Mucosa of descending colon (tissue), 3 donors: ENCODE data around the gene MED14. TPM values are rescaled to one million over a fixed set of nuclear protein-coding genes. Genes with fewer than 3 reads are reported as not detected.

Experiments used
- ATAC-seq: fragments of 200-7000 bp; cut with Tn5 transposase; one replicate; pipeline ENCODE4 v1.9.1; 2020; ENCODE audit warnings: mild to moderate bottlenecking, moderate library complexity
- DNase-seq, 3 donors: peaks; one replicate each; pipeline ENCODE4 v3.0.0-alpha.2; 2020
- H3K36me3 ChIP-seq: fragments of 200-600 bp; one replicate; pipeline ENCODE4 v1.8.0; 2021; ENCODE audit warnings: low read depth, mild to moderate bottlenecking
- H3K4me1 ChIP-seq: fragments of 200-600 bp; one replicate; pipeline ENCODE4 v1.8.0; 2021; ENCODE audit warnings: low read depth, mild to moderate bottlenecking
- H3K4me3 ChIP-seq: fragments of 200-600 bp; one replicate; pipeline ENCODE4 v1.8.0; 2021; ENCODE audit warnings: mild to moderate bottlenecking
- H3K9me3 ChIP-seq: fragments of 200-600 bp; one replicate; pipeline ENCODE4 v1.8.0; 2021; ENCODE audit warnings: mild to moderate bottlenecking
- intact Hi-C, 2 donors: fragments of 100-400 bp; cut with DNase I in 1 of 2; cut with micrococcal nuclease in 1 of 2; formaldehyde crosslinking; loops; one replicate each; pipeline versions ENCODE4 v1.11.0 to v1.11.1; 2022; cut with DNase I, micrococcal nuclease
- total RNA-seq, 3 donors: library from RNA; stranded (reverse); fragmentation: NEBNext Ultra II Directional in 2 of 3; extraction: Animal tissue kit (Norgen Biotek cat#: 25700) in 2 of 3; gene quantifications; one replicate each; pipeline versions ENCODE4 v1.2.1 to v1.2.4, GENCODE V29; 2021 to 2023
- TF ChIP-seq, protein P1 (sequence below): fragments of 200-600 bp; IDR thresholded peaks from one replicate; pipeline ENCODE4 v1.8.0; 2022; ENCODE audit warnings: antibody characterized with exemption, mild to moderate bottlenecking
- donor health status: DM: no; HTN: no; CAD: no; lungs with moderate emphysema.
- donor health status: DM: no; HTN: no; CAD: no.
- donor health status: DM: no; HTN: yes; CAD: no.

The MED14 gene
- total RNA-seq, 3 donors from 2014 or later: 49.2 to 71.8 (median 57.1) TPM

- no peak for DNase-seq
- intact Hi-C loops: no loop called here
- TF ChIP-seq, protein P1, sequence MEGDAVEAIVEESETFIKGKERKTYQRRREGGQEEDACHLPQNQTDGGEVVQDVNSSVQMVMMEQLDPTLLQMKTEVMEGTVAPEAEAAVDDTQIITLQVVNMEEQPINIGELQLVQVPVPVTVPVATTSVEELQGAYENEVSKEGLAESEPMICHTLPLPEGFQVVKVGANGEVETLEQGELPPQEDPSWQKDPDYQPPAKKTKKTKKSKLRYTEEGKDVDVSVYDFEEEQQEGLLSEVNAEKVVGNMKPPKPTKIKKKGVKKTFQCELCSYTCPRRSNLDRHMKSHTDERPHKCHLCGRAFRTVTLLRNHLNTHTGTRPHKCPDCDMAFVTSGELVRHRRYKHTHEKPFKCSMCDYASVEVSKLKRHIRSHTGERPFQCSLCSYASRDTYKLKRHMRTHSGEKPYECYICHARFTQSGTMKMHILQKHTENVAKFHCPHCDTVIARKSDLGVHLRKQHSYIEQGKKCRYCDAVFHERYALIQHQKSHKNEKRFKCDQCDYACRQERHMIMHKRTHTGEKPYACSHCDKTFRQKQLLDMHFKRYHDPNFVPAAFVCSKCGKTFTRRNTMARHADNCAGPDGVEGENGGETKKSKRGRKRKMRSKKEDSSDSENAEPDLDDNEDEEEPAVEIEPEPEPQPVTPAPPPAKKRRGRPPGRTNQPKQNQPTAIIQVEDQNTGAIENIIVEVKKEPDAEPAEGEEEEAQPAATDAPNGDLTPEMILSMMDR: no peak
- H3K36me3 ChIP-seq: no peaks in the 10 kb centered on the region
- no peaks in the 10 kb centered on the region for H3K9me3 ChIP-seq
- no peaks in the 10 kb centered on the region for H3K4me1 ChIP-seq
- no peak for ATAC-seq
- H3K4me3 ChIP-seq: no peak overlapping the region
These were observed 64.2 kb downstream of the MED14 start for GRCh38 chrX:40671126-40671525.

DNA sequence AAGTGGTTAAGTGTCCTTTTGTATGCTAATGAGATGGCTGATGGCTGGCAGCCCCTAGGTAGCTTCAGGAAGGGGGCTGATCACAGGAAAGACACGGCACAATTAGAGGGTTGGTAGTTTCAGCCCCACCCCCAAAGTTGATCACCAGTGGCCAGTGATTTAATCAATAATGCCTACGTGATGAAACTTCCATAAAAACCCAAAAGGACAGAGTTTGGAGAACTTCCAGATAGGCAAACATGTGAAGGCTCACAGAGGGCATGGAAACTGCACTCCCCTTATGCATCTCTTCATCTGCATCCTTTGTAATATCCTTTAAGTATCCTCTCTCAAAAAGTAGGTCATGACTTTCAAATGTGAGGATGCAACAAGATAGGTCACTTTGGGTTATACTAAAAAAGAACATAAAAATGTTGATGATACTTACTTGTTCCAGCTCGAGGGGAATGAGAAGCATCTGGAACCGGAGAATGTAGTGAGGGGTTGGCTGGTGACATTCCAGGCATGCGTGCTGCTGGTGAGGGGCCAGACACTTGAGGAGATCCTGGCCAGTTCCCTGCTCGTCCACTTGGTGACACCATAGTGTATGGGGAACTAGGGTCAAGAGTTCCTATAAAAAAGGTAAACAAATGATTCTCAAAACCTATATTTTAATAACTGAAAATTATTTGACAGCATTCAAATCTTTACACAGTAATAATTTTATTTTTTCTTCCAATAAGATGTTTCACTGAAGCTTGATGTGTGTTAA, 71.3 kb downstream of the MED14 start:
- Histone ChIP-seq H3K9me3 (no peaks in the 10 kb centered on the region), H3K4me1 (no peaks in the 10 kb centered on the region), H3K36me3 (no peaks in the 10 kb centered on the region), H3K4me3 (no peak overlapping the region)
- TF ChIP-seq, protein P1: no peak
- DNase-seq (no peak), ATAC-seq (no peak)
- intact Hi-C loops: loop anchor here in 1 of 2 donors (10.0 kb wide), 1 partner anchor 451 kb away; no protein-coding TSS in a partner anchor

DNA sequence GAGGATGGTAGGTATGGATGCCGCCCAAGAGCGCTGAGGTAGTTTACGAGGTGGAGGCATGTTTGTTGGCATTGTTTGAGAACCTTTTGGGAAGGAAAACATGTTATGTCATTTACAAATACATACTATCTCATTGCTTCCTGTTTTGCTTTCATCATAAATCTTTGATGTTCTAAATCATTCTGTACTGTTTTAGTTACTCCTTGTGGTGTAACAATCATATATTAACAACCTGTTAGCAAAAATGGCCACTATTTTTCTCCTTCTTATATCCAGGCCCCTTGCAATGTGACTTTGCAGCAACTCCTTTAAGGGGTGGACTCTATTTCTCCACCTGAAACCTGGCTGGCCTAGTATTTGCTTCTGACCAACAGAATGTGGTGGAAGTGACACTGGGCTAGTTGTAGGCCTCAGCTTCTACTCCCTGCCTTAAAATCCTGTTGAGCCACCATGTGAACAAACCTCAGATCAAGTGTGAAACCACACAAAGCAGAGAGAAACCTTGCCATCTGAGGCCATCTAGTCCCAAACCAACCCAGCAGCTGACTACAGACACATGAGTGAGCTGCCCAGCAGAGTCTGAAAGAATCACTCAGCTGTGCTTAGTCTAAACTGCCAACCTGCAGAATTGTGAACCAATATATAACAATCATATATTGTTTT, 72.1 kb downstream of the MED14 start:
- intact Hi-C loops: loop anchor here in 1 of 2 donors (10.0 kb wide), 1 partner anchor 452 kb away; no protein-coding TSS in a partner anchor
- ATAC-seq (no peak), DNase-seq (no peak)
- H3K9me3 ChIP-seq: no peaks in the 10 kb centered on the region
- no peaks in the 10 kb centered on the region for H3K36me3 ChIP-seq
- no peaks in the 10 kb centered on the region for H3K4me1 ChIP-seq
- H3K4me3 ChIP-seq: no peak overlapping the region
- TF ChIP-seq, protein P1: no peak

DNA sequence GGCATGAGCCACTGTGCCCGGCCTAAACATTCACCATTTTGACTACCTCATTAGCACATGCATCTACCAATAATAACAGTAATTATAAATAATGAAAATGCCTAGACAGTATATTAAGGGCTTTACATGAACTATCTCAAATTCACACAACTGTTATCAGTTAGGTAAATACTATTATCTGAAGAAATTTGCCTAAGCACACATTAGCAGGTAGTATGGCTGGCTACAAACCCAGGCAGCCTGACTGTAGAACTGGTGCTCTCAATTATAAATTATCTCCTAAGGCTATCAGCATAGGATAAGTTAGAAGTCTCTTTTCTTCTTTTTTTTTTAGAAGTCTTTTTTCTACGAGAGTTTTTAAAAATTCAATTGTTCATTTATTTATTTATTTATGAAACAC, 73.9 kb downstream of the MED14 start:
- Histone ChIP-seq H3K4me1 (no peaks in the 10 kb centered on the region), H3K9me3 (no peaks in the 10 kb centered on the region), H3K4me3 (no peak overlapping the region), H3K36me3 (no peaks in the 10 kb centered on the region)
- TF ChIP-seq, protein P1: no peak
- intact Hi-C loops: loop anchor here in 1 of 2 donors (10.0 kb wide), 1 partner anchor 453 kb away; no protein-coding TSS in a partner anchor
- DNase-seq (no peak), ATAC-seq (no peak)

DNA sequence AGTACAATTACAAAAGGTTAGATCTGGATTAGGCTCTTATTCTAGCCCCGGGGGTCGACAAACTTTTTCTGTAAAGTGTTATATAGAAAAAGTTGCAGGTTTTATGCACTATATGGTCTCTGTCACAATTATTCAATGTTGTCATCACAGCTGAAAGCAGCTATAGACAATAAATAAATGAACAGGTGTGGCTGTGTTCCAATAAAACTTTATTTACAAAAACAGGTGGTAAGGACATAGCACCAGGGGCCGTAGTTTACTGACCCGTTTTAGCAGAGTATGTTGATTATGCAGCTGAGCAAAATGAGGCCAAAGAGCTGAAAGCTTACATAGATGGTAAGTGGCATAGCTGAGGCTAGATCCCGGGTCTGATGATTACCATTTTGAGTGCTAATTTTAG, 75.0 kb downstream of the MED14 start:
- no peaks in the 10 kb centered on the region for H3K4me1 ChIP-seq
- TF ChIP-seq, protein P1: no peak
- intact Hi-C loops: loop anchor here in 1 of 2 donors (10.0 kb wide), 1 partner anchor 454 kb away; no protein-coding TSS in a partner anchor
- H3K36me3 ChIP-seq: no peaks in the 10 kb centered on the region
- no peak overlapping the region for H3K4me3 ChIP-seq
- no peaks in the 10 kb centered on the region for H3K9me3 ChIP-seq
- ATAC-seq: no peak
- no peak for DNase-seq
